GM18526 (cell line): ENCODE results near the gene HARS1.
A peak's percentile ranks its signal among the peaks of the same experiment; 100 is the strongest.

ENCODE experiments used
- POLR2A ChIP-seq: IDR thresholded peaks from 3 replicates; pipeline ENCODE4 v1.6.1; 2011; ENCODE audit not compliant: insufficient read length; ENCODE audit errors: extremely low read depth

HARS1 gene

GRCh38 chr5:140690941-140691924, at the start of gene HARS1, which contains the start of gene HARS2:
Gene HARS1, minus strand, starts transcription at chr5:140691370. Its CDS starts 66 bp downstream, at chr5:140691304.
Gene HARS2, plus strand, starts transcription at chr5:140691455. Its CDS starts 194 bp downstream, at chr5:140691649.
- TF ChIP-seq POLR2A: peak; percentile 94

- no peak for TF ChIP-seq POLR2A
Observed at GRCh38 chr5:140737486-140737885, 46.3 kb upstream of the HARS1 start.

GRCh38 chr5:140734354-140734753, 43.2 kb upstream of the HARS1 start:
- TF ChIP-seq POLR2A: no peak

GRCh38 chr5:140733098-140733497, 41.9 kb upstream of the HARS1 start:
- no peak for TF ChIP-seq POLR2A

GRCh38 chr5:140725799-140726471, 34.8 kb upstream of the HARS1 start:
- no peak for TF ChIP-seq POLR2A

GRCh38 chr5:140718266-140718592, 27.1 kb upstream of the HARS1 start:
- TF ChIP-seq POLR2A: no peak

GRCh38 chr5:140713562-140714094, 22.5 kb upstream of the HARS1 start:
- no peak for TF ChIP-seq POLR2A

GRCh38 chr5:140711794-140712193, 20.6 kb upstream of the HARS1 start:
- TF ChIP-seq POLR2A: no peak

- TF ChIP-seq POLR2A: no peak
Observed at GRCh38 chr5:140710899-140711552, 19.9 kb upstream of the HARS1 start.

- TF ChIP-seq POLR2A: no peak
Observed at GRCh38 chr5:140707812-140708211, 16.6 kb upstream of the HARS1 start.

GRCh38 chr5:140700177-140701144, 9.3 kb upstream of the HARS1 start, which contains the start of gene ZMAT2:
Gene ZMAT2, plus strand, starts transcription at chr5:140700447. Its CDS starts 14 bp downstream, at chr5:140700461.
- peak; percentile 75 for TF ChIP-seq POLR2A

GRCh38 chr5:140696891-140697492, 5.8 kb upstream of the HARS1 start:
- no peak for TF ChIP-seq POLR2A

GRCh38 chr5:140694276-140694675, 3.1 kb upstream of the HARS1 start:
- no peak for TF ChIP-seq POLR2A
